ENCODE measurements around the gene DSP.

Gene DSP

GRCh38 chr6:7541175-7542064 lies at the start of gene DSP:
DSP (plus strand) TSS chr6:7541671; CDS start chr6:7541916, 245 bp downstream.
- no peak for DNase-seq

GRCh38 chr6:7493866-7494265 lies 47.6 kb upstream of the DSP start:
- DNase-seq, result no peak

DNA sequence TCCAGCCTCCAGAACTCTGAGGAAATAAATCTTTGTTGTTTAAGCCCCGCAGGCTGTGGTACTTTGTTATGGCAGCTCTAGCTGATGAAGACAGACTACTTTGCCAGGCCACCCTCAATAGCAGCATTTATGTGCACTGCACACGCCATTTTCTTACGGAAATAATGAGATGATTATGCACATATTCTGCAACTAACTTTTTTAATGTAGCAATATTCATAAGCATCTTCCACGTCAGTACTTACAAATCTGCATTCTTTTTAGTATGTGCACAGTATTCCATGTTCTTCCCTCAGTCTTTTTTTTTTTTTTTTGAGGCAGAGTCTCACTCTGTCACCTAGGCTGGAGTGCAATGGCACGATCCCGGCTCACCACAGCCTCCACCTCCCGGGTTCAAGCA lies 46.8 kb upstream of the DSP start:
- DNase-seq, result no peak

DNA sequence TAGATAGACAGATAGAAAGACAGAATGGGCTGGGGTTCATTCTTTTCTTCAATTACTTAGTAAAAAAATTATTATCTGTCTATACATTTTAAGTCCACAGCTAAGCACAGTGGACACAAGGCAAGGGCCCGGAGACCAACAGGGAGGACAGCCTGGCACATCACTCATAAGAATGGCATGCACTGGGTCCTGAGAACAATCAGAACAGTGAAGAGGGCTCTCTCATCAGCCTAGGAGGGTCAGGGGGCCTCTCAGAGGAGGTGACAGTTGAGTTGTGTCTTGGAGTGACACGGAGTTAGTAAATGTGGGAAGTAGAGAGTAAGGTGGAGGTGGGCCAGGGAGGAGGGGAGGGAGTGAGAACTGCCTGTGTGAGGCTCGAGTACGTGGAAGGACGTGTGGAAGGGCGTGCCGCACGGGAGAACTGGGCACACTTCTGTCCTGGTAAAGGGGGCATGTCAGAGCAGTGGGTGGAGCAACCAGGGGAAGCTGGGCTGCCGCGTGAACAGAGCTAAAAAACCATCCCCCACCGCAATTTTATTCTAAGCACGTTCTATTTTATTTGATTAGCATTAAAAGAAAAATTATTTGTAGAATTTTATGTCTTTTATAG lies 45.1 kb upstream of the DSP start:
- DNase-seq, result no peak

GRCh38 chr6:7500752-7501282 lies 40.7 kb upstream of the DSP start:
- no peak for DNase-seq

DNA sequence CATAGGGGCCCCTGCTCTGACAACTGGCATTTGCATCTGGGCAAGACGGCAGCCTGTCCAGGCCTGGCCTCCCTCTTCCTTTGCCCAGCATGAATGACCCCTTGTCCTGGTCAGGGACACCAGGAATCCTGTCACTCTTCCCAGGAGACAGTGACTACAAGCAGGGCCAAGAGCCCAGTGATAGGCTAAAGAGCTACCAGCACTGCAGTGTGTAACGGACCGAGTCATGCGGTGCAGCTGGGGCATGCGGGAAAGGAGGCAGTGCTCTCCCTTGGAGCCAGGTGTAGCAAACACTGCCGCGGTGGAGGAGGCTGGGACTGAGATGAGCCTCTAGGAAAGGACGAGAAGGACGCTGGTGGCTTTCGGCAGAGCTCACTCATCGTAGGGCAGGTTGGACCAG lies 38.7 kb upstream of the DSP start:
- DNase-seq, result no peak

GRCh38 chr6:7504041-7504440 lies 37.4 kb upstream of the DSP start:
- no peak for DNase-seq

DNA sequence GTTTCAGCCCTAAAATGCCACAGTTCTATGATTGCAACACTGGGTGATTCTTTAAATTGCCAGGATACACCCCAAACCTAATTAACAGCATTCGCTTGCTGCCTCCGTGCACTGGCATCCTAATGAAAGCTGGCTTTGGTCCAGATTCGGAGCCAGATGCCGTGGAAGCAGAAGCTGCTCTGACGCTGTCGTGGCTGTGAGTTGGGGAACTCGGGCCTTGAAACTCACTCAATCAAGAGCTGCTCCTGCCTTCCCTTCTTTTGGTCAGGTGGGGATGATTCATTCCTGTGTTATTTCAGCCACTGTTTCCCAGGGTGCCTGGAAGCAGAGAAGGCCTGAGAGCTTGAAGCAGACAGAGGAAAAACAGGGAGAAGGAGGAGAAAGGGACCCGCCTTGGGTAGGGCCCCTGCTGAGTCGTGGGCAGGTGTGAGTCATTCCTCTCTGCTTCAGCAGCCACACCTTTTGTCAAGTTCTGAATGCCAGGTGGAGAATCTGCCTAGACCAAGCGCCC lies 36.2 kb upstream of the DSP start:
- peak in 18 of 51 donors; percentile 2 to 85 (median 10) for DNase-seq

DNA sequence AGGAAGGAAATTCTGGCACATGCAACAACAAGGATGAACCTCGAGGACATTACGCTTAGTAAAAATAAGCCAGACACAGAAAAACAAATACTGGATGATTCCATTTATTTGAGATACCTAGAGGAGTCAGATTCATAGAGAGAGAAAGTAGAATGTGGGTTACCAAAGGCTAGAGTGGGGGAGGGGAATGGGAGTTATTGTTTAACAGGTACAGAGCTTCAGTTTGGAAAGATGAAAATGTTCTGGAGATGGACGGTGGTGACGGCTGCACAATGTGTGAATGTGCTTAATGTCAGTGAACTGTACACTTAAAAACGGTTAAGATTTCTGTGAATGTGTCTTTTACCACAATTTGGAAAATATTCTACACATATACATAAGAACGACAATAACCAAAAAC lies 33.9 kb upstream of the DSP start:
- DNase-seq, result no peak

- no peak for DNase-seq
These were observed 29.2 kb upstream of the DSP start for GRCh38 chr6:7512320-7512719.

DNA sequence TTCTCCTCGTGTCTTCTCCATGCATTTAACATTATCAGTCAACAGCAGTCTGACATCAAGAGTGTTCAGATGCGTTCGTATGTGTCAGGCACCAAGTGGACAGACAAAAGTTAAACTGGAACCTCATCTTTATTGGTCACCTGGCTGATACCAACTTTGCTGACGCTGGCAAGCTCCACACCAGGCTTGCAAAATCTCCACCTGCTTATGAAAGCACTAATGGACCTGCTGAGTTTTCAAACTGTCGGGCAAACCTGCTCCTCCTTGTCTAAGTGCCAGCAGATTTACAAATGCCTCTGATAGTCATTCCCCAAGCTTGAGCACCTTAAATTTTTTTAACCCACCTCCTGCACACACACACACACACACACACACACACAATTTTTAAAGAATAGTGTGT lies 27.9 kb upstream of the DSP start:
- no peak for DNase-seq

DNA sequence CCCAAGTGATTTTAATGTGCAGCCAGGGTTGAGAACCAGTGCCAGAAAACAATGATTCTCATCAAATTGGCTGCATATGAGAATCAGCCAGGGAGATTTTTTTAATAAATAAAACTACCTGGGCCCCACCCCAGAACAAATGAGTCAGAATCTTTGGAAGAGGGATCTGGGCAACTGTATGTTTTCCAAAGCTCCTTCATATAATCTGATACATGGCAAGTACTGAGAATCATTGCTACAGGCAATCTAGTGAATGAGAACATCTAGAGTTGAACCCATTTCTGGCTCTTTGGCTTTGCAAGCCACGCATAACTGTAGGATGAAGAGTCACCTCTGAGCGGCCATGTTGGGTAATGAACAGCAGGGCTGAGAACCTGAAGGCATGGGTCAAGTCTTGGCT lies 26.1 kb upstream of the DSP start:
- DNase-seq, result no peak

DNA sequence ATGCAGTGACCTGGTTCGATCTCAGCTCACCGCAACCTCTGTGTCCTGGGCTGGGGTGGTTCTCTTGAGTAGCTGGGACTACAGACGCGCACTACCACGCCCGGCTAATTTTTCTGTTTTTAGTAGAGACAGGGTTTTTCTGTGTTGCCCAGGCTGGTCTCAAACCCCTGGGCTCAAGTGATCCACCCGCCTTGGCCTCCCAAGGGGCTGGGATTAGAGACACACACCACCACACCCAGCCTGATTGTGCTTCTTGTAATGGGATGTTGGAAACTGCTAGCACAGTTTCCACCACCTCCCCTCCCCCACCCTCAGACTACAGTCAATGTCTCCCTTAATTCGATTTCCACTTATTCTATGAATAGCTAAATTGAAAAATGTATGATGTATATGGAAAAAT lies 22.6 kb upstream of the DSP start:
- DNase-seq, result no peak

DNA sequence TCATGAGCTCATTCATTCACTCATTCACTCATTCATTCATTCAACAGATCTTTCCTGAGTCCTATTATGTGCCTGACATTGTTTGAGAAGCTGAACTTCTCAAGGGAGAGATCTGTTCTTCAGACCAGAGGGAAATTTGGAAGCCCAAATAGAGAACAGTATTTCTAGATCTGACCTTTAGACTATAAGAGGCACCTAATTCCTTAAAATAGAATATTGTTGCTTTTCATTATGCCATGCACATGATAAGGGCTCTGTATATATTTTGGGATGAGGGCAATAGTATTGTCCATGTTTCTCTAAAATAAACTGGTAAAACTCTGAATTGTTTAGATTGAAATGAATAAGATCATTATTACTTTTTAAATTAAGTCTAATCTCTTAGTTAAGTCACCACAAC lies 18.6 kb upstream of the DSP start:
- DNase-seq, result no peak

DNA sequence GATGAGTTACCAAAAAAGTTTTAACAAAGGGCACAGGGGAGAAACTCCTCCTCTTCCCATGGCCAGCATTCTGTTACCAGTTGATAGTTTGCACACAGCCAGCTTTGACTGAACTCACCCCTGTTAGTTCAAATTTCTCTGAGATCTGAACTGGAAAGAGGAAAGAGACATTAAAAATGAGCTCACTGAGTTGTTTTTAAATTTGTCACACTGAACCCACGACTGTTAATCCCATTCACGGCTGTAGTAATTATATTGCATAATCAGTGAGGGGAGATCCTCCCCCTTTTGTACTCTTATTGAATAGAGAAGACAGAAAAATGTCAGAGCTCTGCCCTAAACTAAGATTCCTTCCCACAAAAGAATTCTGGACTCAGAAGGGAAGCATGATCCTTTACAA lies 17.5 kb upstream of the DSP start:
- no peak for DNase-seq

GRCh38 chr6:7526755-7527154 lies 14.7 kb upstream of the DSP start:
- no peak for DNase-seq

DNA sequence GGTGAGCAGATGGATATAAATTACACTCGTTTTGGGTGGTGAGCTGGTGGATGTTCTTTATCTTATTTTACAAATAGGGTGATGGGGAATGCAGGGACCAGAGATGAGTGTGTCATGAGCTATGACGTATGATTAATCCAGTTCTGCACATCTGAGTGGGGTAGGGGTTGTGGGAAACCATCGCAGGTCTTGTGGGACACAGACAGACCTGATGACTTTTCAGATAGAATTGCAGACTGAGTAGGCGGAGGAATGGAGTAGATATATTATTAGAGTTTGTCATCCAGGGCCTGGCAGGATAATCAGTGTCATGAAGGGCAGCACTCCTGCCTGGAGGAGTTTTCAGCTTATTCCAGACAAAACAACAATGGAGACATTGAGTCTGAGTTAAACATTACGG lies 12.9 kb upstream of the DSP start:
- no peak for DNase-seq

DNA sequence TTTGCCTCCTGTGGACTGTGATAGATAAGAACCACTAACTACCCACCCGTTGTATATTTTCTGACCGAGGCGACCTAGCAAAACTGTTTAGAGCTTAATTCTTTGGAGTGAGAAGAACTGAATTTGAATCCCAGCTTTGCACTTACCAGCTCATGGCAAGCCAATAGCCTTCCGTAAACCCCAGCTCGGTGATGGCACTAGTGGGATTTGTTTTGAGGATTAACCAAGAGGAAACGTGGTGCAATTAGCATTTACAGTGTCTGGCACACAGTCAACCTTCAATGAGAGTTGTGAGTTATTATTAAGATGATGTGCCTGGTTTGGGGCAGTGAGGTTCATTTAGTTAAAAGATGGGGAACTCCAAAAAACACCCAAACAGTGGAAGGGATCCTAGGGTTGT lies 12.3 kb upstream of the DSP start:
- no peak for DNase-seq

DNA sequence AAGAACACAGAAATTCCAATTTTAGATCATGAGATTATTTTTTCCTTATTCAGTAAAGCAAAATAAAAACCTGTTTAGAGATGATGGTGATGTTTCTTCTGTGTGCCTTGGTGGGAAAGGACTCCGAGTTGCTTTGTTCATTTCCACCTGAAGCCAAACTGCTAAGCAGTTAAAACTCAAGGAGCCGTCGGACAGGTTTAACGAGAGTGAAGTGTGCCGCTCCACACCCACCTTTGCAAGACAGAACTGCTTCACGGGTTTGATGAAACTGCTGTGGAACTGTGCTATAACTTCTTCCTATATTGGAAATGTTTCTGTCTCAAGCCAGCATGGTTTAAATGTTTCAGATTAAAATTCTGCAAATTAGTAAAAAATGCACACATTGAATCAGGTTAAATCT lies 9.2 kb upstream of the DSP start:
- DNase-seq, result no peak

GRCh38 chr6:7532821-7533220 lies 8.7 kb upstream of the DSP start:
- no peak for DNase-seq

GRCh38 chr6:7534192-7534591 lies 7.3 kb upstream of the DSP start:
- no peak for DNase-seq

DNA sequence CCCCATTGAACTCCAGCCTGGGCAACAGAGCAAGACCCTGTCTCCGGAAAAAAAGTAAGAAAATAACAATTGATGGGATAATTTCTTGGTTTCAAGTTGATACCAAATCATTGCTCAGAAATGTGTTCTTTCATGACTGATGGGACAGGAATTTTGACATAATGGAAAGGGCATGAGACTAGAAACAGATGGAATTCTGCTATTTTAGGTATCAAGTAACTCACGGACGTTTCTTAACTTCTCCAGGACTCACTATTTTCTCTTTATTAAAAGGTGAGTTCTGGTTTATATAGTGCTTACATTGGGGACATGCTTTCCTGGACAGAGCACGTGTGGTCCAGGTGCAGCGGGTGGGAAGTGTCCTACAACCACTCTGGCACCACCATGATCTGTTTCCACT lies 6.0 kb upstream of the DSP start:
- DNase-seq, result no peak

Data from hypothalamus (tissue), 51 donors.